ENCODE measurements around the gene SCFD2.

DNA sequence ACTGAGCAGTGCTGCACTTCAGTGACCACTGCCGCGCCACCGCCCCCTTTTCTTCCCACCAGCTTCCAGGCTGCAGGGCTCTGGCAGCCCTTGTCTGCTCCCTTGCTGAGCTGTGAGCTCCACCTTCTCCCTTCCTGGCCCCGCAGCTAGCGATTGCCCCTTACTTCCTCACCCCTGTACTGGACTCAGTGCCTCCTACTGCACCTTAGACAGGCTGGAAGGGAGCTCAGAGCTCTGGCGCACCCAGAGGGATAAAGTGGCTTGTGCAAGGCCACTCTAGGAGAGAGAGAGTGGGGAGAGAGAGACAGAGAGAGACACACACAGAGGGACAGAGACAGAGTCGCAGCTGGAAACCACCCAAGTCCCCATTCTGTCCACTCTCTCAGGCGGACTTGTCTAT is 497.7 kb downstream of the SCFD2 start:
- TF ChIP-seq POLR2AphosphoS5 (IDR thresholded peaks at IDR 0.05; ENCODE audit: low read depth) = no peak
- TF ChIP-seq, protein P1, sequence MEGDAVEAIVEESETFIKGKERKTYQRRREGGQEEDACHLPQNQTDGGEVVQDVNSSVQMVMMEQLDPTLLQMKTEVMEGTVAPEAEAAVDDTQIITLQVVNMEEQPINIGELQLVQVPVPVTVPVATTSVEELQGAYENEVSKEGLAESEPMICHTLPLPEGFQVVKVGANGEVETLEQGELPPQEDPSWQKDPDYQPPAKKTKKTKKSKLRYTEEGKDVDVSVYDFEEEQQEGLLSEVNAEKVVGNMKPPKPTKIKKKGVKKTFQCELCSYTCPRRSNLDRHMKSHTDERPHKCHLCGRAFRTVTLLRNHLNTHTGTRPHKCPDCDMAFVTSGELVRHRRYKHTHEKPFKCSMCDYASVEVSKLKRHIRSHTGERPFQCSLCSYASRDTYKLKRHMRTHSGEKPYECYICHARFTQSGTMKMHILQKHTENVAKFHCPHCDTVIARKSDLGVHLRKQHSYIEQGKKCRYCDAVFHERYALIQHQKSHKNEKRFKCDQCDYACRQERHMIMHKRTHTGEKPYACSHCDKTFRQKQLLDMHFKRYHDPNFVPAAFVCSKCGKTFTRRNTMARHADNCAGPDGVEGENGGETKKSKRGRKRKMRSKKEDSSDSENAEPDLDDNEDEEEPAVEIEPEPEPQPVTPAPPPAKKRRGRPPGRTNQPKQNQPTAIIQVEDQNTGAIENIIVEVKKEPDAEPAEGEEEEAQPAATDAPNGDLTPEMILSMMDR (IDR thresholded peaks at IDR 0.05; ENCODE audit: insufficient read depth, low read length) = no peak
- TF ChIP-seq GABPA (IDR thresholded peaks at IDR 0.05; ENCODE audit: low read depth) = no peak
- TF ChIP-seq, protein P2, sequence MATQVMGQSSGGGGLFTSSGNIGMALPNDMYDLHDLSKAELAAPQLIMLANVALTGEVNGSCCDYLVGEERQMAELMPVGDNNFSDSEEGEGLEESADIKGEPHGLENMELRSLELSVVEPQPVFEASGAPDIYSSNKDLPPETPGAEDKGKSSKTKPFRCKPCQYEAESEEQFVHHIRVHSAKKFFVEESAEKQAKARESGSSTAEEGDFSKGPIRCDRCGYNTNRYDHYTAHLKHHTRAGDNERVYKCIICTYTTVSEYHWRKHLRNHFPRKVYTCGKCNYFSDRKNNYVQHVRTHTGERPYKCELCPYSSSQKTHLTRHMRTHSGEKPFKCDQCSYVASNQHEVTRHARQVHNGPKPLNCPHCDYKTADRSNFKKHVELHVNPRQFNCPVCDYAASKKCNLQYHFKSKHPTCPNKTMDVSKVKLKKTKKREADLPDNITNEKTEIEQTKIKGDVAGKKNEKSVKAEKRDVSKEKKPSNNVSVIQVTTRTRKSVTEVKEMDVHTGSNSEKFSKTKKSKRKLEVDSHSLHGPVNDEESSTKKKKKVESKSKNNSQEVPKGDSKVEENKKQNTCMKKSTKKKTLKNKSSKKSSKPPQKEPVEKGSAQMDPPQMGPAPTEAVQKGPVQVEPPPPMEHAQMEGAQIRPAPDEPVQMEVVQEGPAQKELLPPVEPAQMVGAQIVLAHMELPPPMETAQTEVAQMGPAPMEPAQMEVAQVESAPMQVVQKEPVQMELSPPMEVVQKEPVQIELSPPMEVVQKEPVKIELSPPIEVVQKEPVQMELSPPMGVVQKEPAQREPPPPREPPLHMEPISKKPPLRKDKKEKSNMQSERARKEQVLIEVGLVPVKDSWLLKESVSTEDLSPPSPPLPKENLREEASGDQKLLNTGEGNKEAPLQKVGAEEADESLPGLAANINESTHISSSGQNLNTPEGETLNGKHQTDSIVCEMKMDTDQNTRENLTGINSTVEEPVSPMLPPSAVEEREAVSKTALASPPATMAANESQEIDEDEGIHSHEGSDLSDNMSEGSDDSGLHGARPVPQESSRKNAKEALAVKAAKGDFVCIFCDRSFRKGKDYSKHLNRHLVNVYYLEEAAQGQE (IDR thresholded peaks at IDR 0.05; ENCODE audit: insufficient replicate concordance, low read depth) = no peak

Measured in HL-60 (cell line).